IPS-15b (cell line): Measurements from ENCODE around the gene CLDN22.

ENCODE experiments used
- H3K27me3 ChIP-seq: one replicate; pipeline ENCODE4 v1.6.1; 2013; ENCODE audit warnings: low read length; ENCODE audit not compliant: control insufficient read depth, insufficient read depth
- H3K36me3 ChIP-seq: one replicate; pipeline ENCODE4 v1.6.1; 2013; ENCODE audit warnings: low read length; ENCODE audit not compliant: control insufficient read depth, insufficient read depth
- H3K4me1 ChIP-seq: one replicate; pipeline ENCODE4 v1.6.1; 2013; ENCODE audit warnings: mild to moderate bottlenecking, low read length; ENCODE audit not compliant: control insufficient read depth, insufficient read depth
- H3K4me3 ChIP-seq: one replicate; pipeline ENCODE4 v1.5.1; 2013; ENCODE audit warnings: low read depth, low read length
- H3K9ac ChIP-seq: one replicate; pipeline ENCODE4 v1.6.1; 2013; ENCODE audit warnings: low read depth, mild to moderate bottlenecking, low read length
- H3K9me3 ChIP-seq: one replicate; pipeline ENCODE4 v1.6.1; 2013; ENCODE audit warnings: mild to moderate bottlenecking, low read length; ENCODE audit not compliant: control insufficient read depth, insufficient read depth

Gene CLDN22

DNA sequence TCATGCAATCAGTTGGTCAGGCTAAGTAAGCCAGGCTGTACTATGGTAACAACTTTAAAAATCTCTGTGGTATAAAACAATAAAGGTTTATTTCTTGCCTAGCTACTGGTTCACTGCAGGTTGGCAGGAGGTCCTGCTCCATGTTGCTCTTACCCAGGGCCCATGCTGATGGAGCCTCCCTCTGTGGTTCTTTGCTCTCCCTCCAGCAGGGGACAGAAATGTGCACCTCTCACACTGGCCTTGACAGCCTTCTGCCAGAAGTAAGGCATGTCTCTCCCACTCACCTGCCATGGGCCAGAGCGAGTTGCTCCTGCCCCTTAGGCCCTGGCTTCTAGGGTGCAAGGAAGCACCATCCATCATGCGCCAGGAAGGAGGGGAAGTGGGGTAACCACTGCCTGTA, 31.1 kb downstream of the CLDN22 start:
- peaks cover 33% of the 10 kb centered on the region for H3K36me3 ChIP-seq
- H3K9me3 ChIP-seq = no peaks in the 10 kb centered on the region
- H3K27me3 ChIP-seq = no peaks in the 10 kb centered on the region
- no peak overlapping the region for H3K9ac ChIP-seq
- no peak overlapping the region for H3K4me3 ChIP-seq
- no peaks in the 10 kb centered on the region for H3K4me1 ChIP-seq

DNA sequence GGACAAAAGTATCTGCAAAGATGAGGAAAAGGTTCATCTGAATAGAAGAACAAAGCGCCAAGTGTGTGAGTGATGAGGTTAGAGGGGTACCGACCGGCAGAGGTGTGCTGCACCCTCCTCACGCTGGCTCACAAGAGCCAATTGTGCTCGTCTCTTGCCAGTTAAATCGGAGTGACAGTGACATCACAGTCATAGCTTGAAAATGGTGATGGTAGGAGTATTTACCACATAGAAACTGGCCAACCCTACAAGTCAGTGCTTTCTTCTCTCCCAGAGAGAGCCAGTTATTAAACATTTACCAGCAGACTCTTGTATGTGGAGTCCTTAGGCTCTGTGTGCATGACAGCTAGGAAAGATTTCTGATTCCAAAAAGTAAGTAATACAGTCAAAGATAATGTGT, 32.4 kb downstream of the CLDN22 start:
- no peaks in the 10 kb centered on the region for H3K9me3 ChIP-seq
- H3K27me3 ChIP-seq = no peaks in the 10 kb centered on the region
- H3K9ac ChIP-seq = no peak overlapping the region
- H3K4me3 ChIP-seq = no peak overlapping the region
- no peaks in the 10 kb centered on the region for H3K4me1 ChIP-seq
- peaks cover 33% of the 10 kb centered on the region for H3K36me3 ChIP-seq

DNA sequence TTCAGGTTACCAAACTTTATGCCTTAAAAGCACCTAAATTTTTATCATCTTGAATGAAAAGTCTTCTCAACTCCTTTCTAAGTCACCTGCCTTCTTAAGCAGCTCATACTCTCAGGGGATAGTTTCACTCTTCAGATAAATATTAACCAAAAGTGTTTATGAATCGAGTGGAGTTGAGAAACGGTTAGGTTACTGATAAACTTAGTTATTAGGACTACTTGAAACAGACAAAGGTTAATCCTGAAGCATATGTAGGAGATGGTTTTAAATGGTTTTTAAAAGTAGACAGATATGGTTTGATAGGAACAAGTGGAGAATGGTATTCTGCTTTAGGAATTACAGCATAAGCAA, 32.8 kb downstream of the CLDN22 start:
- Histone ChIP-seq H3K4me3 (no peak overlapping the region), H3K27me3 (no peaks in the 10 kb centered on the region), H3K4me1 (no peaks in the 10 kb centered on the region), H3K36me3 (peaks cover 33% of the 10 kb centered on the region), H3K9ac (no peak overlapping the region), H3K9me3 (no peaks in the 10 kb centered on the region)

DNA sequence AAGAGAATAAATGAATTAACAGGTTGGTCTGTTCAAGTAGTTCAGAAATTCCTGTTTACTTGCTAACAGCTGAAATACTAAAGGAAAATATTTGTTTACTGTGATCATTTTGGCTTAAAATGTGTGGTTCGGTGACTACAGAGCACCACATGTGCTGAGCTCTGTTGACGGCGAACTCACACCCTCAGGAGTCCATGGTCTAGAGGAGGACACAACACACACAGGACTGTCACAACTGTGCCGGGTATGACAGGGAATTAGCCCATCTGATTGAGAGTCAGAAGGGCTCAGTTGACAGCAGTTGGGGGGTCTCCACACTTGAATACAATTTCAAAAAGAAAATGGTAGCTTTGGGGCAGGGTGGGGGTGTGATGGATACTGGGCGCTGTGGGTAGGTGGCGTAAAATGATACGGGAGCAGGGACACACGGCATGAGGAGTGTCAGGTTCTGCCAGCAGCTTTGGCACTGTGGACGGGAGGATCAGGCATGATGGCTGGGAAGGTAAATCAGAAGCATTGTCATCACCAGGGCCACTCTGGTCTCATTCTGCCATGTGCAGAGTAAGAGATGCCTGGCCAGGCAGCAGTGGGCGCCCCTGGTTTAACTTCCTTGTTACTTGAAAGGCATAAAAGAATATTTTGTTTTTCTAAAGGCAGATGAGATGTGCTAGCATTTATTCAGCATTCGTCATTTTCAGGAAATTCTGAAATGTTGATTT, 33.3 kb downstream of the CLDN22 start:
- peaks cover 33% of the 10 kb centered on the region for H3K36me3 ChIP-seq
- no peak overlapping the region for H3K9ac ChIP-seq
- H3K9me3 ChIP-seq = no peaks in the 10 kb centered on the region
- no peaks in the 10 kb centered on the region for H3K4me1 ChIP-seq
- H3K4me3 ChIP-seq = no peak overlapping the region
- H3K27me3 ChIP-seq = no peaks in the 10 kb centered on the region

DNA sequence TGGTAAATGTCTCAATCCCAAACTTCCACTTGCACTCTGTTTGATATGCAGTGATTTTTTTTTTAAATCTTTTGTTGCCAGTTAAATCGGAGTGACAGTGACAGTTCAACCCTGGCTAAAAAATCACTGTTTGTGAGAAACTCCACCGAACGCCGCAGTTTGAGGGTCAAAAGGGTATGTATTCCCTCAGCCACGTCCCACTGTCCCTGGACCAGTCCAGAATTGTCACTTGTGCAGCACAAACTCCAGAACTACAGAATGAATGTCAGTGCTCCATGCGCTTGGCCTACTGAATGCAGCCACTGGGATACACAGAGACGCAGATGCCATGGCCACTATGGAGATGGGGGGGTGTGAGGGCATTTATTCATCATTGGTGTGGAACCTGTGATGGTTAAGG, 34.2 kb downstream of the CLDN22 start:
- Histone ChIP-seq H3K9ac (no peak overlapping the region), H3K9me3 (no peaks in the 10 kb centered on the region), H3K27me3 (no peaks in the 10 kb centered on the region), H3K4me1 (no peaks in the 10 kb centered on the region), H3K36me3 (peaks cover 33% of the 10 kb centered on the region), H3K4me3 (no peak overlapping the region)

DNA sequence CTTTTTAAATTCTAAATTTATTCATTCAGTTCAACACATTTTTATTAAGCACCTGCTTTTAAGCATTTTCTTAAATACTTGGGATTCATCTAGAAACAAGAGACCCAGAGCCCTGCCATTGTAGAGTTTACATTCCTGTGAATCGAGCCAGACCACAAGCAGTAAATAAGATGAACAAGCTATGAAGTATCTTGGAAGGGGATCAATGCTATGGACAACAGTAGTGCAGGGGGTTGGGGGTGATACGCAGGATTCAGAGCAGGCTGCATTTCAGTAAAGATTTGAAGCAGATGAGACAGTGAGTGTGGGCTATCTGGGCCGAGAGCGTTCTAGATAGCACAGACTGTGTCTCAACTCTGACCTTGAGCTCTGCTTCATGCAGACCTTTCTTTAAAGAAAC, 35.1 kb downstream of the CLDN22 start:
- no peak overlapping the region for H3K4me3 ChIP-seq
- no peaks in the 10 kb centered on the region for H3K4me1 ChIP-seq
- H3K36me3 ChIP-seq = peaks cover 33% of the 10 kb centered on the region
- no peaks in the 10 kb centered on the region for H3K9me3 ChIP-seq
- H3K27me3 ChIP-seq = no peaks in the 10 kb centered on the region
- H3K9ac ChIP-seq = no peak overlapping the region

DNA sequence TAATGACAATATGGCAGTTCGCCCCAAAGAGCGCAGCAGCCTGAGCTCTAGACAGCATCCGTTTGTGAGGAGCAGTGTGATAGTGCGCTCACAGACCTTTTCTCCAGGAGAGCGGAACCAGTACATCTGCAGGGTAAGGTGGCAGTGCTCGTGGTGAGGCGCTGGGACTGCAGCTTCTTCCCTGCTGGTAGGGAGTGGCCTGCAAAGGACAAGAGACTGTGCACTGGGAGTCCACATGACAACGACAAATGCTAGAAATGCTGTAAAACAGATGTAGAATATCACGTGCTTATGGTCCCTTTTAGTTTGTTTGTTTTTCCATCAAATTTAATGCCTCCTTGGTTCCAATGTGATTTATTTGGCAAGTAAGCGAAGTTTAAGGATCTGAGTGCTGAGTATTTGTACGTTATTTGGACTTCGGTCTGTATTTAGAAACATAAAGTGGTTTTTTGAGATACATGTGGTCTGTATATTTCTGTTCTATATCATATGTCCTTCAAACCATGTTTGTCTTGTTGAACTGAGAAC, 35.8 kb downstream of the CLDN22 start:
- Histone ChIP-seq H3K36me3 (peaks cover 27% of the 10 kb centered on the region), H3K9ac (no peak overlapping the region), H3K9me3 (no peaks in the 10 kb centered on the region)

DNA sequence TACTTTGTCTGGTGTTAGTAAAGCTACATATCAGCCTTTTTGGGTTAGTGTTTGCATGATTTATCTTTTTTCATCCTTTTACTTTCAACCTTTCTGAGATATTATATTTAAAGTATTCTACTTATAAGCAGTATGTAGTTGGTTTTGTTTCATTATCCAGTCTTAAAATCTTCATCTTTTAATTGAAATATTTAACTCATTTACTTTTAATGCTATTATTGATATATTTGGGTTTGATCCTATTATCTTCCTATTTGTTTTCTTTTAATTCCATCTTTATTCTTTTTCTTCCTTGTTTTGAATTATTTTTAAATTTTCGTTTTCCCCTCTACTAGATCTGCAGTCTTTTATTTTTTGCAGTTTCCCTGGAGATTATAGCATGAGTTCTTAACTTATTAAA, 44.0 kb downstream of the CLDN22 start:
- Histone ChIP-seq H3K36me3 (peaks cover 2% of the 10 kb centered on the region), H3K4me1 (no peaks in the 10 kb centered on the region), H3K4me3 (no peak overlapping the region), H3K27me3 (no peaks in the 10 kb centered on the region), H3K9me3 (no peaks in the 10 kb centered on the region), H3K9ac (no peak overlapping the region)

More for the DNA sequence above, 35.8 kb downstream of the CLDN22 start:
- H3K27me3 ChIP-seq = no peaks in the 10 kb centered on the region
- no peak overlapping the region for H3K4me3 ChIP-seq
- no peaks in the 10 kb centered on the region for H3K4me1 ChIP-seq

DNA sequence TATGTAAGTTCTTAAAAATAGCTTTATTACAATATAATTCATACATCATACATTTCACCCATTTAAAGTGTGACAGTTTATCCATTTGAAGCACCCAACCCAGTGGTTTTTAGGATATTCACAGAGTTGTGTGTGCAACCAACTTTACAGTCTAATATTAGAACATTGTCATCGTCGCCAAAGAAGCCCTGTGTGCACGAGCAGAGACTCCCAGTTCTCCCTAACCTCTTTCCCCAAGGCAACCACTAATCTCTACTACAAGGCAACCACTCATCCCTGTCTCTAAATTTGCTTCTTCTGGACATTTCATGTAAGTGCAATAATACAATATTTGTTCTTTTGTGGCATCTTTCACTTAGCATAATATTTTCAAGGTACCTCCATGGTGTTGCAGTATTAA, 47.7 kb downstream of the CLDN22 start:
- no peaks in the 10 kb centered on the region for H3K4me1 ChIP-seq
- no peaks in the 10 kb centered on the region for H3K27me3 ChIP-seq
- no peaks in the 10 kb centered on the region for H3K9me3 ChIP-seq
- H3K36me3 ChIP-seq = peaks cover 2% of the 10 kb centered on the region
- H3K9ac ChIP-seq = no peak overlapping the region
- no peak overlapping the region for H3K4me3 ChIP-seq

DNA sequence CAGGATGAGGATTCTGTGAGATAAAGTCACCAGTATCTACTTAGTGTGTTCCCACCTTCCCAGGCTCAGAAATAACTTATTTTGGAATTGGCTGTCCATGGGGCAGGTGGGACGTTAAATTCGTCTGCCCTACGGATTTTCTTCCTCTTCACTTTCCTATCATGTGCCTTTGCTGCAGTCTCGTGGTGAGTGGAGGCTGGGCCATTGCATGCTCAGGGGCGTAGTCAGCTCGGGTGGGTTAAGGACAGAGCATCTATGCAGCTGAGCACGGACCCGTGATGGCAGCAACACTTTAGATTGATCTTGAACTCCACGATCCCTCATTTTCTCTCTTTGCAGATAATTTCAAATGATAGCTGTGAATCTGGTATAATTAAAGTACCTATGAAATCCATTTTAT, 51.5 kb downstream of the CLDN22 start:
- H3K9ac ChIP-seq = no peak overlapping the region
- no peaks in the 10 kb centered on the region for H3K36me3 ChIP-seq
- H3K4me3 ChIP-seq = no peak overlapping the region
- no peaks in the 10 kb centered on the region for H3K27me3 ChIP-seq
- H3K9me3 ChIP-seq = no peaks in the 10 kb centered on the region
- H3K4me1 ChIP-seq = no peaks in the 10 kb centered on the region
